Umbilical cord (tissue), 2 donors: ENCODE measurements around the gene FRYL. TPM values are rescaled to one million over a fixed set of nuclear protein-coding genes. Genes with fewer than 3 reads are reported as not detected.
"Not testable (repeated sequence)": the region's sequence is repeated elsewhere in the genome, so short reads cannot be mapped to it uniquely, and the experiment has no call there.

Source experiments
- DNase-seq: peaks from one replicate; pipeline ENCODE4 v3.0.0-alpha.2; 2015; ENCODE audit warnings: low spot score
- total RNA-seq: library from RNA; depleted of rRNA; stranded (reverse); fragments of >200 nt; gene quantifications from one replicate; pipeline ENCODE4 v1.2.3, GENCODE V29; 2014; ENCODE audit warnings: low replicate concordance; ENCODE audit not compliant: insufficient read depth

The FRYL gene
- total RNA-seq, 1 donor from 2014 or later = 63.8 TPM

DNA sequence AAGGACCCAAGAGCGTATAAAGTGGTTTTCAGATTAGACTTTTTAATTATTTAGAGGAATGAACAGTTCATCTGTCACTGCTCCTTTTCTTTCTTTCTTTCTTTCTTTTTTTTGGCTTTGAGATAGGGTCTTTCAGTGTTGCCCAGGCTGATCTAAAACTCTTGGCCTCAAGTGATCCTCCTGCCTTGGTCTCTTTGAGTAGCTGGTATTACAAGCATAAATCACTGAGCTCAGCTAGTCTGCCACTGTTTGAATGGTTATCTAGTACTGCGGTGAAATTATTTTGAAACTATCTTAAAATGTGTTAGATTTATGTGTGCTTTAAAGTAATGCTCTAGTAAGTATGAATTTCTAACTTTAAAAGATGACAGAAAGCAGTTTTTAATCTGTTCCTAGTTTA lies 6.5 kb upstream of the FRYL start:
- no peak for DNase-seq

DNA sequence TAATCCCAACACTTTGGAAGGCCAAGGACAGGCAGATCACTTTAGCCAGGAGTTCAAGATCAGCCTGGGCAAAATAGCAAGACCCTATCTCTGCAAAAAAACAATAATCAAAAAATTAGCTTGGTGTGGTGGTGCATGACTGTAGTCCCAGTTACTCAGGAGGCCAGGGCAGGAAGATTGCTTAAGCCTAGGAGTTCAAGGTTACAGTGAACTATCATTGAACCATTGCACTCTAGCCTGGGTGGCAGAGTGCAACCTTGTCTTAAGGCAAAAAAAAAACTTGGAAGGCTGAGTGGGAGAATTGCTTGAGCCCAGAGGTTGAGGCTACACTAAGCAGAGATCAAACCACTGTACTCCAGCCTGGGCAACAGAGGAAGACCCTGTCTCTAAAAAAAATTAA lies 5.2 kb upstream of the FRYL start:
- DNase-seq = no peak

DNA sequence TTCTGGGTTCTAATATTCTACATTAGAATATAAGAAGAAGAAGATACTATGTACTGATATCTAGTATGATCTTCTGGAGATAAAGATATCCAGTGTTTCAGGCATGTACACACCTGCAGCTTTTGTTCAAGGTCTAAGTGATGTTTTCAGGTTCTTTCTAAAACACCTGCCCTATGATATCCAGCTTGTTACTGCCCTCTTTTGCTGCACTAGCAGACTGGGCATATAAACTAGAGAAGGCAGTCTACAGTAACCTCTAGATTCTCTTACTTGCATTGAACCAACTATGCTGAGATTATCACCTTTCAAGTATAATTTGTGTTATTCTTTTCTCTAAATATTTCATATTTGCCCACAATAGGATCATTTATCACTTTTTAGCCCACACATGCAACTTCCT lies 1.9 kb upstream of the FRYL start:
- no peak for DNase-seq

DNA sequence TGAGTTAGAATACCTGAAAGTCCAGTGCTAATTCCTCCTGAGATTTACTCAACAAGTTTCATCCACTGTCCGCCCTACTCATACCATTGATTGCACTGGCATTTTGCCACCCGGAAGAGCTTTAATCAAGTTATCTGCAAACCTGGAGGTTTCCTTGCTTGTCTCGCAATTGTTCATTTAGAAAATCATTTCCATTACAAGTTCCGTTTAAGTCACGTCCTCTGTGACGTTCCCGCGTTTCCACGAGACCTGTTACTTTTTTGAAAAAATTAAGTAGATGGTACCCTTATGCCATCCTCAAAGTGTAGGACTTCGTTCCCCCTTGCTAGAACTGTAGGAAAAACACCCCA lies 761 bp upstream of the FRYL start:
- no peak for DNase-seq

DNA sequence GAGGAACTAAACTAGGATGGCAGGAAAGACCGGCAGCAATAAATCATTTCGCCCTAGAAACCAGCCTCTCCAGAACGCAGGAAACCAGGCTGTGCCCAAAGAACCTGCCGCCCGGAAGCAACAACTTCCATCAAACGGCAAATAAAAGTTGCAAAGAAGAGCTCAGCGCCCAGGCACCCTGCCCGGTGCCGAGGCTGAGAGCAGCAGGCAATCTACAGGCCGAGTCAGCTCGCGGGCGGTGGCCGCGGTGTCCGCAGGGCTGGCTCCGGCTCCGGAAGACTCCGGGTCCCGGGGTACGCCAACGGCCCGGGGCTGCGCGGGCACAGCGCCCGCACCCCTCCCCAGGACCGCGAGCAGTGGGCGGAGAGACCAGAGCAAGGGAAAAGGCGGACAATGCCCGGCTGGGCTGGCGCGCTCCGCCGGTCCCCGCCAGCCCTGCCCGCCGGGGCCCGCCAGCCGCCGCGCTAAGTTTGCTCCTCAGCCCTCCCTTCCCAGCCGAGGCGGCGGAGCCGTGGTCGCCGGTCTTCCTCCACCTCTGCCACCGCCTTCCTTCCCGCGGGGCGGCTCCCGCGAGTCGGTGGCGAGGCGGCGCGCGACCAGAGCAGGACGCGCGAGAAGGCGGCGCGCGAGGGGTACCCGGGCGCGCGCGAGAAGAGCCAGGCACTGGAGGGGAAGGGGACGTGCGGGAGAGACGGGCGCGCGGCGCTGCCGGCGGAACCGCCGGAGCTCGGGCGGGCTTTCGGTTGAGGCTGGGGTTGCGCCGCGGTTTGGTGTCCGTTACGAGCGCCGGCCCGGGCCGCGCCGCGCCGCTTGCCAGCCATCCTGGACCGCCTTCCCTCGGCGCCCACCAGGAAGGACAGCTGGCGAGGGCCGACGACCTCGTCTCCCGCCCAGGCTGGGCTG lies 733 bp downstream of the FRYL start:
- DNase-seq = peak; percentile 76

DNA sequence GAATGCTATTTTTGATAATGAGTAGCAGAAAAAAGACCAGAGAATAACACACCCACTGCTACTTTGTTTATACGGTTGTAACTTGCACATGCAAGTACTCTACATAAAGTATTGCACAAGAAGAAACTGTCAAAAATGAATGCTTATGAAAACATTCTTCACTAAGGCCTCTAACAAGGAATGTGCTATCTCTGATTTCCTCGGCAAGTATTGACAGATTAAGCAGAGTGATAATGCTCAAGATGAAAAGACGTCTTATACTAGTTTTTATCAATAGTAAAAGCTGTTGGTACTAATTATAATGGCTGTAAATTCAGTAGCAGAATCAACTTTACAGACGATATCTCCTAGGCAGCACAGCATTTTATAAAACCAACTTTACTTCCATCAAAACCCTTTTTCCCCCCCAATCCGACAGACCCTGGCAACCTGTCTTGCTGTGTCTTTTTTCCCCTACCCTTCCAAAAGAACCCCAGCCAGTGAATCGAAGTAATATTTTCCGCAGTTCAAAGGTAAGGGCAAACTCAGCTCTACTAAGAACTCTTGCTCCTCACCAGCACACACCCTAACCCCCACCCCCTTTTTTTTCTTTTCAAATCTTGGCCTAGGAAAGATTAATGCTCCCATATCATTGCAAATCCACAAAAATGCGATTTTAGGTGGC lies 1.5 kb downstream of the FRYL start:
- peak; percentile 63 for DNase-seq

DNA sequence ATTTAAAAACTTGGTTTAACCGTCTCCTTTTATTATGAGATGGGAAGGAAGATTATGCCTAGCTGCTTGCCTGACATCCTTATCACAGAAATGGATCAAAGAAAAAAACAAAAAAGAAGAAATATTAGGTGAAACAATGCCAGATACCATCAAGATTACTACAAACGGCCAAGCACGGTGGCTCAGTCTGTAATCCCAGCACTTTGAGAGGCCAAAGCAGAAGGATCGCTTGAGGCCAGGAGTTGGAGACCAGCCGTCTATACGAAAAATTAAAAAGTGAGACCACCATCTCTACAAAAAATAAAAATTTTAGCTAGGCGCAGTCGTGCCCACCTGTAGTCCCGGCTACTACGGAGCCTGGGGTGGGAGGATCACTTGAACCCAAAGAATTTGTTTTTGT lies 2.3 kb downstream of the FRYL start:
- no peak for DNase-seq

DNA sequence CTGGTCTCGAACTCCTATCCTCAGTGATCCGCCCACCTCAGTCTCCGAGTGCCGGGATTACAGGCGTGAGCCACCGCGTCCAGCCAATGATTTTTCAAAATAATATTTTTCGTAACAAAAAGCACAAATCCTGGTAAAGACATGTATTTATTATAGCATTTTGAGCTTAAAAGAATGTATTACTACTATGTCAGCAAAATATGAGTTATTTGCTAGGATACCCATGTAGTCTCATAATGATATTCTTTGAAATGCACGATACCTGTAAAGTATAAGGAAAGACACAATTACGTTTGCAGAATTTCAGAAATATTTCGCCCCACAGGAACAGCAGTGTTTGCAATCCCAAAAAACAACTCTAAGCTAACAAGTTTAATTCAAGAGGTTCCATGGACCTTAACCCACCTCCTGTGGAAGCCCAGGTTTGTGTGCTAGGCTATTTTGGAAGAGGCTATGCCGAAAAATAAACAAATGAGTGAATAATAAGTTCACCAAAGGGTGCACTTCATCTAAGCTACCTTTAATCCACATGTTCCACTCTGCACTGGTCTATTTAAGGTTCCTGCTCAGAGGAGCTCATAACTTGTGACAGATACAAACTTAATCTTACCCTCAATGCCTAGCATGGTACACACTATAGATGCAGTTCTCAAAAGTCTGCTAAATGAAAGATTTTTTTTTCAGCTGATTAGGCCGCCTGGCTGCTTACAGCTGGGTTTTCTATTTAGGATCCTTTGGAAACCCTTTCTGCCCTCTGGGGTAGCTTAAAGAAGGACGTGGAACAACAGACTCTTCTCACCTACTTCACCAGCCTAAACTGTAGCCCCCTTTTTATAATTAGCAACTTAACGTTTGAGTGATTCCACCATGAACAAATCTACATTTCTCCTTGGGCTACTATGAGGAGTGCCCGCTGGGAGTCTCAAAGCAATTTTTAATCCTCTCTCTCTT lies 5.0 kb downstream of the FRYL start:
- no peak for DNase-seq

DNA sequence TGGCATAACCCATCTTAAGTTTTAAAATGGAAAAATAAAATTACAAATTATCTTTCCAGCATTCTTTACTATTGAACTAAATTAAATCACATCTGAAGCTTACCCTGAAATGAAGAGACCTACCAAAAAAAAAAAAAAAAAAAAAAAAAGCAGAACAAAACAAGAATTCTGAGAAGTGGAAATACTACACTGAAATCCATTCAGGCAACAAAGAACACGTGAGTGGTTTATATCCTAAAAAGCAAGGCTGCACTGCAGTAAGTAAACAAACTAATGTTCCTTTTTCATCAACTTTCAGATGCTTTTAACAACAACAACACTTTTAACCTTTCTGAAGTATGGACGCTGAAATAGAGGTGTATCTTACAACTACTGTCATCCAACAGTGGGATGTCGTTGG lies 7.5 kb downstream of the FRYL start:
- no peak for DNase-seq

DNA sequence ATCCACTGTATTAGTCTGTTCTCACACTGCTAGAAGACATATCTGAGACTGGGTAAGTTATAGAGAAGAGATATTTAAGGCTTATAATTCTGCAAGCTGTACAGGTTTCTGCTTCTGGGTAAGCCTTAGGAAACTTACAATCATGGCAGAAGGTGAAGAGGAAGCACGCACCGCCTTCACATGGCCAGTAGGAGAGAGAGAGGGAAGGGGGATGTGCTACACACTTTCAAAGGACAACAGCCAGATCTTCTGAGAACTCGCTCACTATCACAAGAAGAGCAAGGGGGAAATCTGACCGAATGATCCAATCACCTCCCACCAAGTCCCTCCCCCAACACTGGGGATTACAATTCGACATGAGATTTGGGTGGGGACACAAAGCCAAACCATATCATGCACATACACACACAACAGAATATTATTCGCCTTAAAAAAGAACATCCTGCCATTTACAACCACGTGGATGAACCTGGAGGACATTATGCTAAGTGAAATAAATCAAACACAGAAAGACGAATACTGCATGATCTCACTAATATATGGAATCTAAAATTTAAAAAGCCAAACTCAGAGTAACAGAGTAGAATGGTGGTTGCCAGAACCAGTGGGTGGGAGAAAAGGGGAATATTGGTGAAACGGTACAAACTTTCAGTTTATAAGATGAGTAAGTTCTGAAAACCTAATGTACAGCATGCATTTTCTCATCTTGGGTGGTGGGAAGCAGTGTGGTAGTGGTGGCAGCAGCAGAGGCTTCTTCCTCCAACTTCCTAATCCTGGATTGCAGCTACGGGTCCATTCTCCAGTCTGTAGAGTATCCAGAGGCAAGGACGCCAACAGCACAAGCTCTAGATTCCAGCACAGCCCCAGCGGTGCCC lies 12.8 kb downstream of the FRYL start:
- no peak for DNase-seq

DNA sequence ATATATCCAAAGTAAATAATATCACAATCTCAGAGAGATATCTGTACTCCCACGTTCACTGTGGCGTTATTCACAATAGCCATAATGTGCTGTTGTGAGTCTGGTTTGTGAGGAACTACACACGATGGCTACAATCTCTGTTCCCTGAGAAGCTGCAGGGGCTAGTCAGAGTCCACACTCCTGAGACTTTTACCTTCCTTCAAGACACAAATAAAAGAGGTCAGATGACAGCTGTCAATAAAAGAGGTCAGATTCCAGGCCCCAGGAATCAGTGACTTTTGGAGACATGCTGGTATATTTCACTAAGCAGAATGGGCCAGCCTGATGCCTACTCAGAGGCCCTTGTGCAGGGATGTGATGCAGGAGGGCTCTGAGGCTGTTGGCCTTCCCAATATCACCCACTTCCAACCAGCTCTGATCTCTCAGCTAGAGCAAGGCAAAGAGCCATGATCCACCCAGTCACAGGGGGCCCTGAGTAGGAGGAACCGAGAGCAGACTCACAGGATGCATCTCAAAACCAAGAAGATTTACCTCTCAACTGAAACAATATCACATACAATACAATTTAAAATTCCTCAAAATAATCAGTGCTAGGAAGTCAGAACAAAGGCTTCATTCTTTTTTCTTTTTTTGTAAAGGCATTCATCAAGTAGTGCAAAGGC lies 13.8 kb downstream of the FRYL start:
- DNase-seq = no peak

DNA sequence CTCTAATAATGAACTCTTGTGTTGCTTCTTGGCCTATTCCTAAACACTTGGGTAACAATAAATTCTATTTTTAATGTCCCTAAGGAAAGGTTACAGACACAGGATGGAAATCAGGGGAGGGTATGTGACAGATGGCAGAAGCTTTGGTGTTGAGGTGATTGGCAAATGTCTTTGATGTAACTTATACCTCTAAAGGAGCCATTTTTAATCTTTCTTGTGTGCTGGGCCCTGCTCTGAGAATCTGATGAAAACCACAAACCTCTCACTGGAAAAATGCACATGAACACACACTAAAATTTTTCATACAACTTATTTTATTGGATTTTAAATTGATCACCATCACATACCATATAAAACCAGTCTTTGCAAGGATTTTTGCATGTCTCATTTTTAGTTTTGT lies 17.7 kb downstream of the FRYL start:
- no peak for DNase-seq

DNA sequence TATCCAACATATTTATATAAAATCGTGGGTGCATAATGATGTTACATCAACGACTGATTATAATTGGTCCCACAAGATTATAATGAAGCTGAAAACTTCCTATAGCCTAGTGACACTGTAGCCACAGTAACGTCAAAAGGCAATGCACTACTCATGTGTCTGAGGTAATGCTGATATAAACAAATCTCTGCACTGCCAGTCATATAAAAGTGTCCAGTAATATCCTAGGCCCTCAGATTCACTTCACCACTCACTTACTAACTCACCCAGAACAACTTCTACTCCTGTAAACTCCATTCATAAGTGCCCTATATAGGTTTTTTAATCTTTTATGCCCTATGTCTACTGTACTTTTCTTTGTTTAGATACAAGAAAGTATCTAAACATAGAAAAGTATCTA lies 18.8 kb downstream of the FRYL start:
- no peak for DNase-seq

DNA sequence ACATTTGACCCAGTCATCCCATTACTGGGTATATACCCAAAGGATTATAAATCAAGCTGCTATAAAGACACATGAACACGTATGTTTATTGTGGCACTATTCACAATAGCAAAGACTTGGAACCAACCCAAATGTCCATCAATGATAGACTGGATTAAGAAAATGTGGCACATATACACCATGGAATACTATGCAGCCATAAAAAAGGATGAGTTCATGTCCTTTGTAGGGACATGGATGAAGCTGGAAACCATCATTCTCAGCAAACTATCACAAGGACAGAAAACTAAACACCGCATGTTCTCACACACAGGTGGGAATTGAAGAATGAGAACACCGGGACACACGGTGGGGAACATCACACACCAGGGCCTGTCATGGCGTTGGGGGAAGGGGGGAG lies 21.4 kb downstream of the FRYL start:
- not testable (repeated sequence) for DNase-seq

DNA sequence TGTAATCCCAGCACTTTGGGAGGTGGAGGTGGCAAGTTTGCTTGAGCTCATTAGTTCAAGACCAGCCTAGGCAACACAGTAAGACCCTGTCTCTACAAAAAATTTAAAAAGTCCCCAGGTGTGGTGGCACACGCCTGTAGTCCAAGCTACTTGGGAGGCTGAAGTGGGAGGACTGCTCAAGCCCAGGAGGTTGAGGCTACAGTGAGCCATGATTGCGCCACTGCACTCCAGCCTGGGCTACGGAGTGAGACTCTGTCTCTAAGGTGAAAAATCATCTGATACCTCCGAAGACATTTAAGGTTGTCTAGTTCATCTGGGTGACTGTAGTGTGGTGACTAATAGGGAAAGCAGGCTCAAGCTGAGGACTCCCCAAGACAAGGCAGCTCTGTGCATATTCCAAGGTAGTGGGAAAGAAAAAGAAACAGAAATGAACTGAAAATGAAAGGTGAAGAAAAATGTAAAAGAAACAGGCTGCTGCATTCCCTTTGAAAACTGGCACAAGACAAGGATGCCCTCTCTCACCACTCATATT lies 23.3 kb downstream of the FRYL start:
- no peak for DNase-seq

DNA sequence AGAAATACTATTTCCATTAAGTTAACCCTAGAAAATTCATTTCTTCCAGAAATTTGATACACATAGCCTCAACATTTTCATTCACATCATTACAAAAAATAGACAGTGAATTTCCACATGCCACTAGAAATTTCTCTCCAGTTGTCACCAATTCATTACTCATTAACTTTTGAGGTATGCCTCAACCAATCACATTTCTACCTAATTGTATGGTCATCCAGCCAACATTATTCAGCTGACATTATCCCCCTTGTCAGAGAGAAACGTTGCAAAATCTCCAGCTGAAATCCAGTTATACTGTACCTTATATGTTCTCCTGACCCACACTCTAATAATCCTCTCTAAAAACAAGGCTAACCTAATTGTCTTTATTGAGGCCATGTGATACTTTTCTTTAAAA lies 24.8 kb downstream of the FRYL start:
- DNase-seq = no peak

DNA sequence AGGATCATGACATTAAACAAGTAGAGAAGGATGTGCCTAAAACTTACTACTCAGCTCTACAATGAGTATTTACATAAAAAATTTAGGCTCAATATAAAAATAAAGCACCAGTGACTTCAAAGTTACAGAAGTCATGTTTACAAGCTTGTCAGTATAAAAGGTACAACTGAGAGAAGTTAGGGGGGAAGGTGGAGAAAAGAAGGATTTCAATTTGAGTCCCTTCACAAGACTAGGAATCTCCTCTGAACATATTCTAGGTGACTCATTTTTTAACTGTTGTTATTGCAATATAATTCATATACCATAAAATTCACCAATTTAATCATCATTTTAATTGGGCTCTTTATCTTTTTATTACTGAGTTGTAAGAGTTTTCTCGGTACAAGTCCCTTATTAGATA lies 26.9 kb downstream of the FRYL start:
- DNase-seq = no peak

DNA sequence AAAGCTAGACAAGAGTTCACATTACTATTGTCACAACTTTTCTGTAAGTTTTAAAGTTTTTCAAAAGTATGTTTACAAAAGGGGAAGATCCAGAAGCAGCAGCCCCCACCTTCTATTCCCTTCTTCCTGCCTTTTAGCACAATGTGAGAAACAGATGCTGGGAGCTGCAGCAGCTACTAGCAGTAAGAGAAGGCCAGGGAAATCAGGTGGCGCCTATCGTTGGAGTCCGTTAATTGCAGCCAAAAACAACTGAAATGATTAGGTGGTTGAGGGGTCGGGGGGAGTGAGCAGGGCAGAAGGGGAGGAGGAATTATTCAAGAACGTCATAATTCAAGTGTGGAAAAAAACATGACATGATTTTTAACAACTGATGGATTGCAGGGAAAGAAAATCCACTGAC lies 27.4 kb downstream of the FRYL start:
- no peak for DNase-seq

DNA sequence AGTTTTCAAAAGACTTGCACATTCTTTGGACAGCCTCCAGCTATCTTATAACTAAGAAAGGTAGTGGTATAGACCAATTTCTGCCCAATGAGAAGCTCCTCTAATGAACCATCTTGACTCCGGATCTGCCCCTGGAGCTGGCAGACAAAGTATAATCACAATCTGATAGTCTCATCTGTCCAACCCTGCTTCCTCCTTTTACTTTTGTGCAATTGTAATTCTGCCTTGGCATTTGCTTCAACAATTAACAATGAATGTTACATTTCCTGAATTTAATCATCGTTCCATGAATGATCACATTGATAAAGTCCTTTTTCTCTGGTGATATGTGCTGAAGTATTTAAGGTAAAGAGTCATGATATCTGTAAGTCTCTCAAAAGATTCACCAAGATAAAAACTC lies 27.8 kb downstream of the FRYL start:
- no peak for DNase-seq

DNA sequence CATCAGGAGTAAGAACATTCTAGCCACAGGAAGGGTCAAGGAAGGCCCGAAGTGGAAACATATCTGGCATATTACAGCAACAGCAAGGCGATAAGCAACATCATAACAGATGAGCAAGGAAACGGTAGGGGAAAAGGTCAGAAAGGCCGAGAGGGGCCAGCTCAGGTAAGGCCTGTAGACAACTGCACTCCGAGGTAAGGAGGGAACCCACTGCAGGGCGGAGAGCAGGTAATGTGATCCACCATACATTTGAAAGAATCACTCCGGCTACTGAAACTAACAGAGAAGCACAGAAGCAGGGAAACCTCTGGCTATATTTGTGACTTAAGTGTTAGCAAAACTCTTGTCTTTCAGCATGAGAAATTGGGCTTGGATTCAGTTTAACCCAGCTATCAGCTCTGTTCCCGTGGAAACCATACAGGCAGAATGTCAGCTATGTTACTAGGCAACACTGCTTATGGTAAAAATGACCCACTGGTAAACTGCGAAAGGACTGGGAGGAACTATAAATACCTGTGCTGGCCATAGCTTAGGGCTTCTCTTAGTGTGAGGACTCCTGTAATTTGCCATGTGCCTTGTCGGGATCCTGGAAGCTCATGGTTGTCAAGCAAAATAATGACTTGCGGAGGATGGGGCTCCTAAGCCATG lies 31.0 kb downstream of the FRYL start:
- DNase-seq = no peak
